UCSD-AML1 (cell line): ENCODE measurements around the gene CCDC137.
"Not testable (repeated sequence)": the region's sequence is repeated elsewhere in the genome, so short reads cannot be mapped to it uniquely, and the experiment has no call there.

Experiments
- DNase-seq: peaks from one replicate; lab custom pipeline; 2025; ENCODE audit not compliant: unreplicated experiment; lab: John Stamatoyannopoulos, UW

Gene CCDC137

GRCh38 chr17:81650951-81651350, 15.6 kb upstream of the CCDC137 start:
- no peak for DNase-seq

- no peak for DNase-seq
These were observed 14.8 kb upstream of the CCDC137 start for GRCh38 chr17:81651692-81652091.

- DNase-seq, result peak; percentile 47
These were observed 13.4 kb upstream of the CCDC137 start for GRCh38 chr17:81652906-81653771.

GRCh38 chr17:81655378-81656117, 11.0 kb upstream of the CCDC137 start:
- DNase-seq, result no peak

- DNase-seq, result no peak
These were observed 10.3 kb upstream of the CCDC137 start, which contains the start of gene PDE6G for GRCh38 chr17:81656118-81656743. Gene PDE6G, minus strand, starts transcription at chr17:81656542. Its CDS starts 3,237 bp downstream, at chr17:81653305.

- no peak for DNase-seq
These were observed 9.7 kb upstream of the CCDC137 start for GRCh38 chr17:81656835-81657234.

- DNase-seq, result no peak
These were observed 7.5 kb upstream of the CCDC137 start for GRCh38 chr17:81659038-81659437.

GRCh38 chr17:81660441-81660840, 6.1 kb upstream of the CCDC137 start:
- DNase-seq, result no peak

GRCh38 chr17:81662002-81662401, 4.5 kb upstream of the CCDC137 start:
- DNase-seq, result no peak

GRCh38 chr17:81664051-81664470, 2.5 kb upstream of the CCDC137 start:
- DNase-seq, result no peak

GRCh38 chr17:81665205-81666091, 1.1 kb upstream of the CCDC137 start:
- peak; percentile 49 for DNase-seq

- no peak for DNase-seq
These were observed 520 bp upstream of the CCDC137 start for GRCh38 chr17:81666092-81666341.

GRCh38 chr17:81667754-81668153, 1.2 kb downstream of the CCDC137 start:
- DNase-seq, result peak; percentile 34

GRCh38 chr17:81672504-81672903, 6.0 kb downstream of the CCDC137 start:
- DNase-seq, result no peak

GRCh38 chr17:81672954-81673353, 6.4 kb downstream of the CCDC137 start:
- no peak for DNase-seq

- no peak for DNase-seq
These were observed 7.2 kb downstream of the CCDC137 start for GRCh38 chr17:81673561-81674258.

GRCh38 chr17:81675515-81676221, 9.1 kb downstream of the CCDC137 start:
- not testable (repeated sequence) for DNase-seq

- DNase-seq, result no peak
These were observed 10.4 kb downstream of the CCDC137 start for GRCh38 chr17:81676906-81677305.

GRCh38 chr17:81680150-81680549, 13.6 kb downstream of the CCDC137 start:
- no peak for DNase-seq

- DNase-seq, result no peak
These were observed 15.1 kb downstream of the CCDC137 start for GRCh38 chr17:81681672-81682071.
